IPS DF 6.9 (cell line): ENCODE data around the gene SSBP2.
"Not testable (repeated sequence)": the region's sequence is repeated elsewhere in the genome, so short reads cannot be mapped to it uniquely, and the experiment has no call there.

ENCODE experiments used
- DNase-seq: peaks from one replicate; pipeline ENCODE4 v3.0.0-alpha.2; 2013; ENCODE audit warnings: low read depth, low spot score
- H3K27ac ChIP-seq: one replicate; pipeline ENCODE4 v1.5.1; 2013; ENCODE audit warnings: low read length, control low read depth
- H3K27me3 ChIP-seq: 2 replicates; pipeline ENCODE4 v1.6.1; 2013; ENCODE audit warnings: mild to moderate bottlenecking, low read length; ENCODE audit not compliant: control insufficient read depth, insufficient read depth
- H3K36me3 ChIP-seq: 2 replicates; pipeline ENCODE4 v1.6.1; 2013; ENCODE audit warnings: low read length; ENCODE audit not compliant: control insufficient read depth, insufficient read depth
- H3K4me1 ChIP-seq: 2 replicates; pipeline ENCODE4 v1.6.1; 2013; ENCODE audit warnings: low read length; ENCODE audit not compliant: control insufficient read depth, insufficient read depth
- H3K4me3 ChIP-seq: 2 replicates; pipeline ENCODE4 v1.5.1; 2013; ENCODE audit warnings: mild to moderate bottlenecking, low read length
- H3K9me3 ChIP-seq: 2 replicates; pipeline ENCODE4 v1.6.1; 2013; ENCODE audit warnings: low read length, inconsistent platforms; ENCODE audit not compliant: control insufficient read depth, insufficient read depth
- WGBS: extraction: QIAGEN DNeasy Blood & Tissue Kit; methylation state at CpG from one replicate; pipeline ENCODE4 v1.1.7; 2013; ENCODE audit warnings: mixed read lengths, missing lambda C conversion rate; ENCODE audit not compliant: insufficient read length, insufficient coverage; 5-methylcytosine and 5-hydroxymethylcytosine counted together

Gene SSBP2

DNA sequence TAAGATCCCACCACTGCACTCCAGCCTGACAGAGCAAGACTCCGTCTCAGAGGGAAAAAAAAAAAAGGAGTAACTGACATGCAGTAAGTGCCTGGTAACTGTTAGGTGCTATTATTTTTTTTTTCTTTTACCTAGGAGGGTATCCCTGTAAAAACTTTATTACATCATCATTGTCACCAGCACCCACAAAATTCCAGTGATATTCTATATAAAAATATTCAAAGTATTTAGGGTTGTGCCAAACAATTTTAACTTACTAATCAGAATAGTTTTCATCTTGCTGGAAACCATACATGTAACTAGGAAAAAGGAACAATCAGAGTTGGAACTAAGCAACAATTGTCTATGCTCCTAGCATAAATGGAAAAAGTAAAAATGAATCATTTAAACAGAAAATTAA is 112.4 kb downstream of the SSBP2 start:
- DNase-seq: no peak
- Histone ChIP-seq H3K4me1 (no peaks in the 10 kb centered on the region), H3K27ac (no peak overlapping the region), H3K4me3 (no peak overlapping the region), H3K9me3 (no peaks in the 10 kb centered on the region), H3K36me3 (no peaks in the 10 kb centered on the region; the same call in 1 of the 2 replicates), H3K27me3 (no peaks in the 10 kb centered on the region)
- WGBS: no CpG with 5 or more reads among the region's 1 CpG

DNA sequence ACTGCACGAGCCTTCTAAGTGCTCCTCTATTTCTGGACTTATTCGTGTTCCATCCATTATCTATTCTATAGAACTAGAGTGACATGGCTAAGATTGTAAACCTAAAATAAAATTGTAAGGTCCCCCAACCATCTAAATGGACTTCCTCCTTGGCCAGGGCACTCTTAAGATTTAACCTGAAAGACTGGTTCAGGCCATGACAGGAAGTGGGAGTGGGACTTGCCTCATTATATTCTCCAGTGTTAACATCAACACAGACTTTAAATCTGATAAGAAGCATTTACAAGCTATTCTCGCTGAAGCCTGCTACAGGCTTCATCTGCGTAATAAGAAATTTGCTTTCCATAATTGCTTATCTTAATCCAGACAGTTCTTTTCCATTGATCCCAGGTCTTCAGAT is 117.0 kb downstream of the SSBP2 start:
- H3K27me3 ChIP-seq: no peaks in the 10 kb centered on the region
- H3K4me3 ChIP-seq: no peak overlapping the region
- DNase-seq: no peak

GRCh38 chr5:81633471-81633870 is 117.4 kb downstream of the SSBP2 start:
- no peaks in the 10 kb centered on the region for H3K9me3 ChIP-seq
- H3K36me3 ChIP-seq: no peaks in the 10 kb centered on the region; the same call in 1 of the 2 replicates
- H3K27me3 ChIP-seq: no peaks in the 10 kb centered on the region
- no peak overlapping the region for H3K27ac ChIP-seq
- DNase-seq: no peak
- H3K4me3 ChIP-seq: no peak overlapping the region
- 100% methylated on average over 1 of the region's 3 CpGs for WGBS
- no peaks in the 10 kb centered on the region for H3K4me1 ChIP-seq

More for the DNA sequence above, 117.0 kb downstream of the SSBP2 start:
- Histone ChIP-seq H3K9me3 (no peaks in the 10 kb centered on the region), H3K4me1 (no peaks in the 10 kb centered on the region), H3K36me3 (no peaks in the 10 kb centered on the region; the same call in 1 of the 2 replicates), H3K27ac (no peak overlapping the region)
- no CpG with 5 or more reads among the region's 4 CpGs for WGBS

GRCh38 chr5:81632679-81633078 is 118.2 kb downstream of the SSBP2 start:
- no peak overlapping the region for H3K27ac ChIP-seq
- H3K27me3 ChIP-seq: no peaks in the 10 kb centered on the region
- no peaks in the 10 kb centered on the region for H3K4me1 ChIP-seq
- H3K9me3 ChIP-seq: no peaks in the 10 kb centered on the region
- DNase-seq: no peak
- no peaks in the 10 kb centered on the region; the same call in 1 of the 2 replicates for H3K36me3 ChIP-seq
- H3K4me3 ChIP-seq: no peak overlapping the region

- Histone ChIP-seq H3K4me3 (no peak overlapping the region), H3K9me3 (no peaks in the 10 kb centered on the region), H3K36me3 (no peaks in the 10 kb centered on the region; the same call in 1 of the 2 replicates), H3K4me1 (no peaks in the 10 kb centered on the region), H3K27me3 (no peaks in the 10 kb centered on the region), H3K27ac (no peak overlapping the region)
- no CpG with 5 or more reads among the region's 1 CpG for WGBS
- no peak for DNase-seq
These were observed 119.3 kb downstream of the SSBP2 start for GRCh38 chr5:81631621-81632020.

DNA sequence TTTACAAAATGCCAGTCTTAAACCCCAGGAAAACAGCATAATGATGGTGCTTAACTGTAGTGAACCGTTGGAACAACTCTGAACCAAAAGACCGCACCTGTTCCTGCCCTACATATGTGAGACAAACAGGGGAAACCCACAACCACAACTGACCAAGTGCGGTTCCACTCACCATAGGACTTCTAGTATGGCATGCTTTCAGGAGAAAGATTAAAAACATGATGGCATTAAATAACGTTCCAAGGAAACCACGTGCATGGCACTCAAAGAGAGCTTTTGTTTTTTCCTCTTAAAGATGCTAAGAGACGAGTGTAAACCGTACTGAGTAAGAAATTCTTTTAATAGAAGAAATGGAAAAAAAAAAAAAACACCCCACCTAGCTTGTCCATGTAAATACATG is 119.8 kb downstream of the SSBP2 start:
- WGBS: no CpG with 5 or more reads among the region's 7 CpGs
- H3K9me3 ChIP-seq: no peaks in the 10 kb centered on the region
- no peaks in the 10 kb centered on the region for H3K27me3 ChIP-seq
- H3K27ac ChIP-seq: no peak overlapping the region
- H3K4me3 ChIP-seq: no peak overlapping the region
- H3K36me3 ChIP-seq: no peaks in the 10 kb centered on the region; the same call in 1 of the 2 replicates
- DNase-seq: no peak
- H3K4me1 ChIP-seq: no peaks in the 10 kb centered on the region

- H3K27ac ChIP-seq: no peak overlapping the region
- H3K27me3 ChIP-seq: no peaks in the 10 kb centered on the region
- DNase-seq: no peak
- H3K4me1 ChIP-seq: no peaks in the 10 kb centered on the region
- H3K4me3 ChIP-seq: no peak overlapping the region
- no CpG with 5 or more reads among the region's 2 CpGs for WGBS
- no peaks in the 10 kb centered on the region for H3K9me3 ChIP-seq
- H3K36me3 ChIP-seq: no peaks in the 10 kb centered on the region
These were observed 120.2 kb downstream of the SSBP2 start for GRCh38 chr5:81630684-81631083.

- Histone ChIP-seq H3K27me3 (no peaks in the 10 kb centered on the region), H3K9me3 (no peaks in the 10 kb centered on the region), H3K4me3 (no peak overlapping the region), H3K4me1 (no peaks in the 10 kb centered on the region), H3K36me3 (no peaks in the 10 kb centered on the region), H3K27ac (no peak overlapping the region)
- no CpG with 5 or more reads among the region's 1 CpG for WGBS
- no peak for DNase-seq
These were observed 120.9 kb downstream of the SSBP2 start for GRCh38 chr5:81629986-81630385.

GRCh38 chr5:81628061-81628460 is 122.8 kb downstream of the SSBP2 start:
- not testable (repeated sequence) for H3K27me3 ChIP-seq, H3K4me3 ChIP-seq, DNase-seq, H3K9me3 ChIP-seq, H3K36me3 ChIP-seq, H3K27ac ChIP-seq, H3K4me1 ChIP-seq
- WGBS: no CpG with 5 or more reads among the region's 4 CpGs

DNA sequence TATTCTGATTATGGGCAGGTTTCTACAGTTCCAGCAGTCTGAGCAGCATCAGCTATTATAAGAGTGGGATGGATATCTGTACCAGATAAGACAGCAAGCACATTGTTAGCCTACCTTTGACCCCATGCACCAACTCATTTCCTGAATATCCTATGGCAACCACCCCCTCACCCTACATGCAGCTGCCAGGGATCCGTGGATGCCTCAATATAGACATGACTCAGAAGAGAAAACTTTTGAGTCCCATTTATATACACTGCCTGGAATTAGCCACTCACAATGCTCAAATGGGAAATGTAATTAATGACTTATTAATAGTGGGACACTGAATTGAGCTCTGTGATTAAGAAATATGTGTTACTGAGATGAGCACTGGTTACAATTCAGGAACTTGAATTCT is 124.4 kb downstream of the SSBP2 start:
- Histone ChIP-seq H3K4me3 (no peak overlapping the region), H3K4me1 (no peaks in the 10 kb centered on the region), H3K9me3 (no peaks in the 10 kb centered on the region), H3K27me3 (no peaks in the 10 kb centered on the region), H3K27ac (no peak overlapping the region), H3K36me3 (no peaks in the 10 kb centered on the region)
- no CpG with 5 or more reads among the region's 1 CpG for whole genome bisulfite sequencing
- no peak for DNase-seq

DNA sequence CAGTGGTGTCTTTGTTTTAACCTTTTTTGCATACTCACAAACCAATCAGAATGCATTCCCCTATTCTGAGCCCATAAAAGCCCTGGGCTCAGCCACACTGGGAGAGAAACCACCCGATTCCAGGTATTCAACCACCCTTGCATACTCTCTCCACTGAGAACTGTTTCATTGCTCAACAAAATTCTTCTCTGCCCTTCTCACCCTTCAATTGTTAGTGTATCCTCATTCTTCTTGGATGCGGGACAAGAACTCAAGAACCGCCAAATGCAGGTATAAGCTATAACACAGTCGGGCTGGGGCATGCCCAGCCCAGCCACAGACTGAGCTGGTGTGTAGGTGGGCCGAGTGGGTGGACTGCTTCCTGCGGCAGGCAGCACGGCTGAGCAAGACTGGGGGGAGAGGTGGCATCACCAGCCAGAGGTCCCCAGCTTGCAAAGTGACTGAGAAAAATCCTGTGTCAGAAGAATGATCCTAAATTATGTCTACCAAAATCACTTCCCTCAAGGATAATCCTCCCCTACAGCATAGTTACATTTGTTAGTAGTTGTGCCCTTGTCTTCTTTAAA is 141.0 kb downstream of the SSBP2 start:
- H3K27me3 ChIP-seq: no peaks in the 10 kb centered on the region
- no peak for DNase-seq
- no peaks in the 10 kb centered on the region for H3K4me1 ChIP-seq
- H3K36me3 ChIP-seq: 0 out of 2 replicates have a peak, but pooled peaks cover 3% of the 10 kb centered on the region
- no peak overlapping the region for H3K4me3 ChIP-seq
- peaks cover 2% of the 10 kb centered on the region; the same call in 1 of the 2 replicates for H3K9me3 ChIP-seq
- WGBS: no CpG with 5 or more reads among the region's 7 CpGs
- H3K27ac ChIP-seq: no peak overlapping the region
